ENCODE results near the gene PKIB.

Gene PKIB

DNA sequence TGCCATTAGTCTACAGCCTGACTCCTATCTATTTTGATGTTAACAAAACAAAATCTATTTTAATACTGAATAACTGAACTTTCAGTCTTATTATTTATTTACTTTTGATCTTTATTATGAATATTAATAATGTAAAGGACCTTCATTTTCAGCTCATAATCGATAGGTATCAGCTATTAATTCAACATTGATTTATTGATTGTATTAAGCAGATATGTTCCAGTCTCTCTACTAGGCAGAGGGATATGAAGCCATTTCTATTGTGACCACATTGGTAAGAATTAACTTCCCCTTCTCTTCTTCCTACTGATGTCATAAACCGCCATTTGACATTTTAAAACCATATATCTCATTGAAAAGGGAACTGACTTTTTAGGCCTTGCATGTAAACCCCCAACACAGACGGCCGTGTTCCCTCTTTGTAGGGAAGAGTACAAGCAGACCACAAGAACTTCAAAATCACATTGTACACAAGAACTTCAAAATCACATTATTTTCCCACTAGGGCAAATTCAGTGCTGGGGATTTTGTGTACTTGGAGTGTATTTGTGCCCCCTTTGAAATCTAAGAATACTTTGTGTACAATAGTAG is 99.8 kb downstream of the PKIB start:
- DNase-seq (ENCODE audit: low read depth, low spot score) = no peak

DNA sequence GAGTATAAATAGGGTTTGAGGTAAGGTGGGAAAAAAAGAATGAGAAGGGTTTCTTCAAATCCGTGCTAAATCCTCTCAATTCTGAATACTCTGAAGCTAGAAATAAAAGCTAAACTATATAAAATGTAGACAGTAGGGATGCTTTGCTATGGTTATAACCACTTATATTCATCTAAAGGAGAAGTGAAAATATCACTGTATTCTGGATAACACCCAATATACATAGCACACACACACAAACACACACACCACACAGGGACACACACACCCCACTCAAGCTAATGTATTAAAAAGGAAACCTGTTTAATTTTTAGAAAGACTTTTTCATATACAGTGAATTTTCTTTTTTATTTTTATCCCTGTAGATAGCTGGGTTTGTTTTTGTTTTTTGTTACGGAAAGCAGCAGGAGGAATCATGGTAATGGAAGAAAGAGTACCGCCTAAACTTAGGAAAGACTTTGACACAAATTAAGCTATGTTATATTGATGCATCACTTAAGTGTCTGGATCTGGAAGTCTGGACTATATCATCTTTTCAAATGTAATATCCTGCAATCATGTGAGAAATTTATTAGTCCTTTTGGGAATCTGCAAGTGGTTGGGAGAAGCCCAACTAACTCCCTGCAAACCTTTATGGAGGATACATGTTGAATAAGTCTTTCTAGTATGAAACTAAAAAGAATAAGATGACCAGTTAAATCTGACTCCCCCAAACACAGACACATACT is 100.9 kb downstream of the PKIB start:
- no peak for DNase-seq (ENCODE audit: low read depth, low spot score)

DNA sequence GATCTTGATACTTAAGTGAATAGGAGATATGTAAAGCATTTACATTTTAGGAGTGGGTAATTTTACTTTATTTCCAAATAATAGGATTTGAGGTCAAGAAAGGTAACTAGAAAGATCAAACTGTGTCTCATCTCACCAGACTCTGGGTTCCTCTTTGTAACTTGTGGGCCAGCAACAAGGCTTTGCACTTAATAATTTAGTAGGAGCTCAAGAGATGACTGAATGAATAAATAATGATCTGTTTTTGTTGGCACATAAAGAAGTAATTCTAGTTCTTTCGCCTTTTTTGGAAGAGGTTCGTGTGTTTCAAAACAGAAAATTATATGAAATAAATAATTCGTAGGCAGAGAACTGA is 101.9 kb downstream of the PKIB start:
- no peak for DNase-seq (ENCODE audit: low read depth, low spot score)

DNA sequence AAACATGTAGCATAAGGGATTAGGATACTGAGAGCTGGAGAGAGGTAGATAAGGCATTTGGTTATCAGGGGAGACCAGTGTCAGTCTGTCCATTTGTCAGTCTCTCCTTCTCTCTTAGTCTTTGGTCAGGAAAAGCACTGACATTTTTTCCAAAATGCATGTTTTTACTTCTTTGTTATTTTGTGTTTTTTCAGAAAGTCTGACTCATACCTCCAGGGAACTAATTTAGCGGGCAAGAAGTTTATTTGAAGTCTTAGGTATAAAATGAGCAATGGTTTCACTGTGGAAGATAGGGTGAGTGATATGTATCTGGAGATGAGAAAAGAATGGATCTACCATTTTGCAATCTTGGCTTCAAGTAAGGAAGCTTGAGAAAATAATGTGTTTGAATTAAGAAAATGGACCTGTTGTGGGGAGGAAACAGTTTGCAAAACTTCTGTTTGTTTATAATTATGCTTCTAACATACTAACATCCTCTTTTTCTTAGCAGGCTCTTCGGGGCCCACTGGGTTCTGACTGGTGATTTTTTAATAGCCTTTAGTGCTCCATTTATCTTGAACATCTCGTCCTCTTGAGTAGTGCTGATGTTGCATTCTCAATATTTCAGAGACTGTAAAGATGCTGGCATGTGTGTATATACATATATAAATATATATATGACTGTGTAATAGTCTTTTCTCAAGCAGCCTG is 102.4 kb downstream of the PKIB start:
- DNase-seq (ENCODE audit: low read depth, low spot score) = no peak

DNA sequence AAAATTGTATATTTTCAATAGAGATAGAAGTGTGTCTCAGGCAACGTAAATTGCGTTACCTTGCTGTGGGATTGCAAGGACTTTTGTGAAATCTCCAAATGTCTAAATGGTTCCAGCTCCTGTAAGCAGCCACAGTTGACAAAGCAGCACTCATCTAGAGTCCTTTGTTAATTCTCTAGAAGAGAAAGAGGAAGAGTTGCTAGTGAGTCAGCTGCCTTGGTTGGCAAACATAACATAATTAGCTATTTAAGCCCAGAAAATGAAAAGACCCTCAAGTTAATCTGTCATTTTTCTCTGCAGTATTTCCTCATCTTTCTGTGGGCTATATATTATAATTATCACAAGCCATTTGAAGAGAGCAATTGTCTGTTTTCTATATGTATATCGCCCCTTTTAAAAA is 102.9 kb downstream of the PKIB start:
- no peak for DNase-seq (ENCODE audit: low read depth, low spot score)

DNA sequence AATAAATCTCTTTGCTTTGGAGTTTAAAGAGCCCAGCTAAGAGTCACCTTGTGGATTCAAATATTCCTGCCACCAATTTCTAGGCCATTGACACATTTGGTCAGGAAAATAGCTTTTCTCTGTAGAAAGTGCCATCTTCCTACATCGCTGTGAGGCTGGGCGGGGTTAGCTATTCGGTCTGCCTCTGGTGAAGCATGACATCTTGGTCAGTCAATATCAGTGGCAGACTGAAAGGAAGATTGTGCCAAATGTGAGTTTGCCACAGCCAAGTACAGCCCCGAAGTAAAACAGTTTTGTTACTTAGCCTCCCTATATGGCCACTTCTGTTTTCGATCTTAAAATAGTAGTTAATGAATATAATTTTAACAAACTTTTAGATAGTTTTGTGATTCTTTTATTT is 103.9 kb downstream of the PKIB start:
- no peak for DNase-seq (ENCODE audit: low read depth, low spot score)

DNA sequence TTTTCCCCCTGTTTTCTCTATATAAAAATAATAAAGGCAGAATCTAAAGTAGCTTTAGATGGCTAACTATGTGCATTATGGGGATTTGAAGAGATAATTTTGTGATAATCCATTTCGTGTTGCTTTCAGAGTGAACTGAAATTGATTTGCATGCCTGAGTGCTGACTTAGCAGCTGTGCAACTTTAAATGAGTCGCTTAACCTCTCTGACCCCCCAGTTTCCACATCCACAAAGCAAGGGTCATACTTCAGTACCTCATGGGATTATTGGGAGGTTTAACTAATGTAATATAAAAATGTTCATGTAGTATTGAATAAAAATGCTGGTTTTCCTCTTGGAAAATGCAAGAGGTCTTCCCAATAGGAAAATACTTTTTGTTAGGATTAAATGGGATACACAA is 105.5 kb downstream of the PKIB start:
- no peak for DNase-seq (ENCODE audit: low read depth, low spot score)

DNA sequence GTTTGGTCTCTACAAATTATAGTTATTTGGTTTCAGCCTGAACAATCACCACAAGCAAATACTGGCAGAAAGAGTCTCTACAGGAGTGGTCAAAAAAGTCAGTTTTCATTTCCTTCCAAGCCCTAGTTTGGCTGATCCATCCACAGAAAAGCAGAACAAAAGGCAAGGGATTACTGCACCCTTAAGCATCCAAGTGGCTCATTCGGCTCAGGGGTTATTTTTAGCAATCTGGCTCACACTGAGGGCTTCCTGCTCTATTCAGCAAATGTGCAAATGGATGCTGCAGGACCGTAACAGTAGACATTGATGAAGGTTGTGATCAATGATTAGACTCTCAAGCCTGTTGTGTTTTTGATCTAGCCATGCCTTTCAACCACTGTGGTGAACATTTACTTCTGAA is 107.1 kb downstream of the PKIB start:
- no peak for DNase-seq (ENCODE audit: low read depth, low spot score)

DNA sequence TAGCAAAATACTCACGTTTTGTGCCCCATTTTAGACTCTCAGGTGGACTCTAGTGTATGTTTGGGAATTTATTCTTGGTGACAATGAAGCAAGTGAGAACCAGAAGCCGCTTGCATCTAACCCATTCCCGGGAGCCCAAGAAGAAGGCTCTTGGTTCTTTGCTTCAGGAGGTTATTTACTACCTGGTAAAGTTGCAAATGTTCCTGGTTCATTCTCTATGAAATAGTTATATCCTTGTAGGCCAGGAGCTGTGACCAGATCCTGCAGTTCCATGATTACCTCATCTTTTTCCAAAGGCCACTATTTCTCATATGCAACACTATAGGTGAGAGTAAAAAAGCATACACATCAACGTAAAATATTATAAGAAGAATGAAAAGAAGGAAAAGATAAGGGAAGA is 108.4 kb downstream of the PKIB start:
- DNase-seq (ENCODE audit: low read depth, low spot score) = no peak

DNA sequence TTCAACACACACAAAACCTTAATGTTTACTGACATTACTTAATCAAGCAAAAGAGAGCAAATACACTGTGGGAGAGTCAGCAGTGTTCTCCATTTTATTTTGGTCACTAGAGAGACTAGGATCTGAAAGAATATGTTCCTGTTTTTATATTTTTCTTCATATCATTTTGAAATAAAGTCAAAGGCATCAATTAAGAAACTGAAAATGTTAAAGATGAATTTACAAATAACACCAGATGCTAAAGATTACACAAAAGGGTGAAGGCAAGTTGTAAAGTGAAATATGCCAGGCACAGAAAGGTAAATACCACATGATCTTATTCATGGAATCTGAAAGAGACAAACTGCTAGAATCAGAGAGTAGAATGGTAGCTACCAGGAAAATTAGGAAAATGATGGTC is 109.0 kb downstream of the PKIB start:
- DNase-seq (ENCODE audit: low read depth, low spot score) = no peak

DNA sequence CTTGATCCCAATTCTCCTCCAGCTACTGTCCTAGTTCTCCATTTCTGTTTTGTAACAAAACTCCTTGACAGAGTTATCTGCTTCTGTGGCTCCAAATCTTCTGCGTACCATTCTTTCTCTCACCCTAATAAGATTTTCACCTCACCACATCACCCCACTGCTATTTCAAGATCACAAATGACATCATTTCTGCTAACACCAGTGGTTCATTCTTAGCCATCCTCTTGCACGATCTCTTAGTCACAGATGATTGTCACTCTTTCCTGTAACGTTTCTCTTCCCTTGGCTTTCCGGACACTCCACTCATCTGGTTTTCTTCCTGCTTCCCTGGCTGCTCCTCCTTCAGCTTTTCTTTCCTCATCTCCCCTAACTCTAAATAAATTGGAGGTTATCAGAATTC is 112.5 kb downstream of the PKIB start:
- DNase-seq (ENCODE audit: low read depth, low spot score) = no peak

DNA sequence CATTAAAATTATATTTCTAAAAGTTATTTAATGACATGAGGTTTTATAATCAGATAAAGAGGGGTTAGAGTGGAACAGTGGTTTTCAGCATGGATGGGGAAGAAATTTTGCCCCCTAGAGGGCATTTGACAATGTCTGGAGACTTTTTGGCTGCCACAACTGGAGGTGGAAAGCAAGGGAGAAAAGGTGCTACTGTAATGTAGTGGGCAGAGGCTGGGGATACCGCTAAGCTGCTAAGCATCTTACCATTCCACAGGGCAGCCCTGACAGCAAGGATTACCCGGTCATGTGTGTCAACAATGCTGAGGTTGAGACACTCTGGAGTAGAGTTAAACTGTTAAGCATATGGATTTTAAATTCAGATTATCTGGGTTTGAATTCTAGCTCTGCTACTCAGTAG is 116.4 kb downstream of the PKIB start:
- DNase-seq (ENCODE audit: low read depth, low spot score) = no peak

DNA sequence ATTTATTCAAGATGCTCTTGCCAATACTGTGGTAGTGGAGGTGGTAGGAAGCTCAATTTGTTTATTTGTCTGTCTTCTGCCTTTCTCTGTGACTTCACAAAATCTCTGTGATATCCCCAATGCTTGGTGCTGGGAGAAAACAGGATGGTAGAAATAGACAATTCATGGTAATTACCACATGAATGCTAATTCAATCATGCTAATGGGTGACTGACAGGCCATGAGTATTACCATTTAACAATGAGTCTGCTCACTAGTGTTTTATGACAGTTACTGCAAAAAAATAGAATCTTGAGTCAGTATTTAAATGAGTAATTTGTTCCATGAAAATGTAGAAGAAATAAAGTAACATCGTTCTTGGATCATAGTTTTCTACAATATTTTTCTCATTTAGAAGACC is 117.0 kb downstream of the PKIB start:
- DNase-seq (ENCODE audit: low read depth, low spot score) = no peak

DNA sequence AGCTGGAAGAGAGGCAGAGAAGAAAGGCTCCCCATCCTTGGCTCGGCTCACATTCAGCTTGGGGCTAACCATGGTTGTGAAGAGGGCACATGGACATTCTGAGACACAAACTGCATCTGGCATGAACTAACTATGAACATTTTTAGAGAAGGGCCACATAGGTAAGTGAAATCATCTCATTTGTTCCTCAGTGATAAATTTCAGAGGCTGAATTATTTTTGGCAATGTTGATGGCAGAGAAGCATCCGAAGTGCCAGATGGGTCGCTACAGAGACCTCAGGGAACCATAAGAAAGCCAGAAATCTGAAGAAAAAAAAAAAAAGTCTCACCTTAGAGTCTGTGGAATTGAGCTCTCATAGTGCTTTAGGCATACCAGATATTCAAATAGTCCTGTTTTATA is 120.1 kb downstream of the PKIB start:
- DNase-seq (ENCODE audit: low read depth, low spot score) = no peak

DNA sequence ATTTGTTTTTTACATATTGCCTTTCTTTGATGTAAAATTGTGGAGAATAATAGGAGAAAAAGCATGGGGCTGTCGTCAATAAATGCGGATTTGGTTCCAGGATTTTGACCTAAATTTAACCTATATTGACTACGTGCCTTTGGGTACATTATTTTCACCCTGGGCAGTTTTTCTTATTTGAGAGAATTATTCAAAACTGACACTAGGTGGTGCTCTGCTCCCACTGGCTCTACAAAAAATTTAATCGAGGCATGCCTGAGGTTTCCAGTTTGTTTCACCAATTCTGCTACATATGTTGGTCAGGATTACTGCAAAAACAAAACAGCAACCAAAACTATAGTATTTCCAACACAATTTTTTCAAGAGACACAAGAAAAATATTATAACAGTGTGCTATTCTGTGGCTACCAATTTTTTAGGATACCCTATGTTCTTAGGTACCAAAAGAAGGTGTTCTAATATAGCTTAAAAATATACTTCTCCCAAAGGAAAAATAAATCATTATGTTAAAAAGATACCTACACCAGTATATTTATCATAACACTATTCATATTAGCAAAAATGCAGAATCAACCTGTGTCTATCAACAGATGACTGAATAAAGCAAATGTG is 120.7 kb downstream of the PKIB start:
- no peak for DNase-seq (ENCODE audit: low read depth, low spot score)

DNA sequence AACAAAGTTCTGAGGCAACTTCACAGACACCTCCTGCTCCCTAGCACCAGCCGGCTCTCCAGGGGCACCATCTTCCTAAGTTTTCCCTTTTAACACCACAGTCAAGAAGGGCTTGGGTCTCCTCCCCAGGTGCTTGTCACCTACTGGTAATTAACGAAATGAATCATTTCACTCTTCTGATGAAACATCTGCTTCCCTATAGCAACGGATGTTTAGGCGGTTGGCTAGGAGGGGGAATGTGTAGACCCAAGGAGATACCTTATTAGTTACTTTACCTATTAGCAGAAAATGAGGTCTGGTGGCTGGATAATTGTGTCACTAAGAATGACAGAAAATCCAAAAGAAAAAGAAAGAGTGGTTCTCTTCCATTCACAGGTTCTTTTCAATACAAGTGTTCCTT is 123.1 kb downstream of the PKIB start:
- no peak for DNase-seq (ENCODE audit: low read depth, low spot score)

DNA sequence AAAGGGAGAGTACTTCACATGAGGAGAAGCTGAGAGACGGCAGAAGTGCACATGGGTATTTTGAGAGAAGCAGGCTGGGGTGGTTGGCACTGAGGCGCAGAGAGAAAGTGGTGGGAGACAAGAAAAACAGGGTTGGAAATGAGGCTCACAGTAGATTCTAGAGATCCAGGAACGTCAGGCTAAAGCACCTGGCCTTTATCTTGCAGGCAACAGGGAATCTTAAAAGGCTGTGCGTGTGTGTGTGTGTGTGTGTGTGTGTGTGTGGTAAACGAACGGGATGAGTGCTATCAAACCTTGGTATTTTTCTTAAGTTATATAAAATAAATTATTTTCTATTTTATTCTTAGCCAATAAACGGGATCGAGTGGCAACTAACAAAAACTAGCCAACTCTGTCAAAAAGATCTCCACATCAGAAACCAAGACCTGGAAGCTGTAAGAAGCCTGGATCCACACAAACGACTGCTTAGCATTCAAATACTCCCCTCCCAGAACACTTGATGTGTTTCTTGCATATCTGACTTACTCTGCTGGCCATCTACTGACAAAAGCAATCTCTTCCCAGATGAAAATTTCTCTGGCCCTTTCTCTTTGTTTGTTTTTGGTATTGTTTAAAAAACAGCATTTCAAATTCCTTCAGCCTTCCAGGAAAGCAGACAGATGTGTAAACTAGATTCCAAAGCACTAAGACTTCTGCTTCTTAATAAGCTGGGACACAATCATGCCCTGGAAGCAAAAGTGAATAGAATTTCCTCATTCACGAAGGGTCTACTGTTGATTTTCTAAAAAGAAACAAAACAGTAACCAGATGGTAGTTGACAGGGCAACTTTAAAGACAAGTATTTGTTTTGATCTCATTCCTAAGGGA is 124.6 kb downstream of the PKIB start:
- DNase-seq (ENCODE audit: low read depth, low spot score) = no peak

DNA sequence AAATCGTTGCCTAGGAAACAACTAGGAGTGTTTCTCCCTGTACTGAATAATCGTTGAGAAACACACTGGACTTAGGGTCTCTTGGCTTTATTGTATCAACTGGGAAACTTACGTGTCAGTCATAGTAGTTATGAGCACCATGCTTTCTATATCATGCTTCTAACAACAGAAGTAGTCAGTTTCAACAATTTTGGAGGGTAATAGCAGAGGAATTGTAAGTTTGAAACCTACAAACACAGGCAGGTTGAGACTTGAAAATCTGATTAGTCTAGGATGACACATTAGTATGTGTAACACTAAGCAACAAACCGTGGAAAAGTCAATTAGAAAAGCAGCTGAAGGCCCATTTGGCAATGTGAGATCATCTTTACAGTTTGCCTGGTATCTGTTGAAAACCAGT is 125.4 kb downstream of the PKIB start:
- DNase-seq (ENCODE audit: low read depth, low spot score) = no peak

DNA sequence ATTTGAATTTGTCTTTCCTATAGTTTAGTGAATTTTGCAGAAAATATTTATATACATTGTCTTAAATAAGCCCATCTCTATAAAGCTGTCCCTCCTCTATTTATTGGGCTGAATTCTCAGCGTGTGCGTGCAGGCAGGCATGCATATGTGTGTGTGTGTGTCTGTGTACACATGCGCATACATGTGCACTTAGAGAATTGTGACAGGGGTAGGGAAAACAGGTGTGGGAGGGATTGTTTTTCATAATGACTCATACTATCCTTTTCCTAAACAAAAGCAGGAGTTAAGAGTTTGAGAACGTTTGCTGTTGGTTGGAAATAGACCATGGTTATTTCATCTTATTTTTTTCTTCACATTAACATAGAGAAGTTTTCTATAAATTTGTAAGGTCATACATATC is 126.0 kb downstream of the PKIB start:
- DNase-seq (ENCODE audit: low read depth, low spot score) = no peak

DNA sequence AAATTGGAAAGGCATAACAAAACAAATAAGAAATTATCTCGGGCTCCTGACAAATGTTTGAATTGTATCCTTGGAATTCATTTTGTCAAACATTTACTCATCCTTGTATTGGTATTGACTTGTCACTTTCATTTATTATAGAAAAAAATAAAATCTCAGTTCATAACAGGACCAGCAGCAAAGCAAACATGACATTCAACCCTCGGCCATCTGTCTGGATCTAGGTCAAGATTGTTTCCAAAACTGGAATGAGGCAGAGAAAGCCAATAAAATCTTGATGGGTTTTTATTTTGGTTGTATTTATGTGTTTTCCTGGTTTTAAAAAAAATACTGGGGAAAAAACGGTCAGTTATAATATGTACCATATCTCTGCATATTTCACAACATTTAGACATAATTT is 126.4 kb downstream of the PKIB start:
- DNase-seq (ENCODE audit: low read depth, low spot score) = no peak

DNA sequence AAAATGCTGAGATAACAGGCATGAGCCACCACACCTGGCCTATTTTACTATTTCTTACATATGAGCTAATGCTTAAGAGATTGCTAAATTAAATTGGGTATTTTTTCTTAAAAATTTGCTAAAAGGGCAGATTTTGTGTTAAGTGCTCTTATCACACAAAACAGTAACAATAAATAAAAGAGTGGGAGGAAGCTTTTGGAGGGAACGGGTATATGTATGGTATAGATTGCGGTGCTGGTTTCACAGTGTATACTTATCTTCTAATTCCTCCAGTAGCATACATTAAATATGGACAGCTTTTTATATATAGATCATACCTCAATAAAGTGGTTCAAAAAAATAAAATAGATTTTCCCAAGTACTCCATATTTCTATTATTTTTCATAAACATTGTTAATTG is 129.9 kb downstream of the PKIB start:
- DNase-seq (ENCODE audit: low read depth, low spot score) = no peak

DNA sequence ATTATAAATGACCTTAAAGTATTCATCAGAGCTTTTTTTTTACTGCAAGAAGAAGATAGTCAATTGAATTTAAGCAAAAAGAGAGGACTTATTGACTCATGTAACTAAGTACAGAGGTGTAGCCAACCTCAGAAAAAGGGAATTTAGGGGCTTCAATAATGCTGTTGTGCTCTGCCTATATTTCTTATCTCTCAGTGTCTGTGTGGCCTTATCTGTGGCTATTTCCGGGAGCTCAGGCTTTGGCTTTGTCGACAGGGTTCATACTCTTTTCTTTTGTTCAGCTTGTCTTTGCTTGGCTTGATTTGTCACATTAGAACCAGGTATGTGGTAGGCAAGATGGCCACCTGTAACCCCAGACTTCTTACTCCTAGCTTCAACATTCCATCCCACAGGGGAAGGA is 130.7 kb downstream of the PKIB start:
- no peak for DNase-seq (ENCODE audit: low read depth, low spot score)
